ENCODE data around the gene DOK3. TPM values are rescaled to one million over a fixed set of nuclear protein-coding genes. Genes with fewer than 3 reads are reported as not detected.

The DOK3 gene
- polyA plus RNA-seq, 1 donor from 2014 or later: 5.5 TPM

DNA sequence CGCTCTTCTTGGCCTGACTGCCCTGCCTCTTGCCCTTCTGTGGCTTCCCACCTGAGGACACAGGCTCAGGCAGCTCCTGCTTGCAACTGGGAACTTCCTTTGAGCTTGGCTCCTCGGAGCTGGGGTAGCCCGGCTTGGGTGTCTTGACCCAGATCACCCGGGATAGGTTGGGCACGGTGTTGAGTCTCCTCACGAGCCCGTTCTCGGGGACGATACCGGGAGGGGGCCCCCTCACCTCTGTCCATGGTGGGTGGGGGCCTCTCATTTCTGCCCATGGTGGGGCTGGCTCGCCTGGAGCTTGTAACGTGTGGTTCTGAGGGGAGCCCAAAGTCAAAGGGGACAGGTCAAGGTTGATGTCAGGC, 14.9 kb upstream of the DOK3 start:
- Histone ChIP-seq H4K20me1 (ENCODE audit: insufficient read depth) (no peaks in the 10 kb centered on the region), H3F3A (ENCODE audit: insufficient read depth, low read length, poor library complexity, severe bottlenecking) (no peaks in the 10 kb centered on the region), H3K9ac (ENCODE audit: low read length) (no peak overlapping the region), H3K9me3 (ENCODE audit: low read length) (no peaks in the 10 kb centered on the region), H3K4me2 (ENCODE audit: low read length) (no peak overlapping the region), H3K27ac (ENCODE audit: low read length) (no peak overlapping the region), H3K4me3 (ENCODE audit: low read length) (no peak overlapping the region), H3K36me3 (ENCODE audit: insufficient read depth, low read length) (no peaks in the 10 kb centered on the region), H3K79me2 (replicated peaks; ENCODE audit: insufficient read depth, low read length) (no peaks in the 10 kb centered on the region), H3K27me3 (ENCODE audit: insufficient read depth, low read depth, low read length) (no peaks in the 10 kb centered on the region), H3K9me2 (ENCODE audit: insufficient read depth, low read length) (no peaks in the 10 kb centered on the region), H2AFZ (ENCODE audit: low read depth, low read length) (no peak overlapping the region)
- TF ChIP-seq MXI1 (conservative IDR thresholded peaks at IDR 0.05; ENCODE audit: poor library complexity, severe bottlenecking) (no peak), SMC3 (conservative IDR thresholded peaks at IDR 0.05; ENCODE audit: poor library complexity) (no peak), POLR2AphosphoS5 (IDR thresholded peaks at IDR 0.05) (no peak)

GRCh38 chr5:177523711-177524538, 14.3 kb upstream of the DOK3 start:
- no peak overlapping the region for H3K27ac ChIP-seq (ENCODE audit: low read length)
- TF ChIP-seq TAF1 (IDR thresholded peaks at IDR 0.05; ENCODE audit: low read depth) (no peak), EZH2 (IDR thresholded peaks at IDR 0.05; ENCODE audit: borderline replicate concordance, insufficient read depth, low read length, poor library complexity, severe bottlenecking) (no peak), MXI1 (conservative IDR thresholded peaks at IDR 0.05; ENCODE audit: poor library complexity, severe bottlenecking) (no peak), POLR2AphosphoS5 (IDR thresholded peaks at IDR 0.05) (no peak), CTCF (IDR thresholded peaks at IDR 0.05; ENCODE audit: poor library complexity, severe bottlenecking) (no peak), RAD21 (conservative IDR thresholded peaks at IDR 0.05) (no peak), EP300 (conservative IDR thresholded peaks at IDR 0.05; ENCODE audit: poor library complexity, severe bottlenecking) (no peak), SMC3 (conservative IDR thresholded peaks at IDR 0.05; ENCODE audit: poor library complexity) (no peak)
- TF ChIP-seq, protein P1, sequence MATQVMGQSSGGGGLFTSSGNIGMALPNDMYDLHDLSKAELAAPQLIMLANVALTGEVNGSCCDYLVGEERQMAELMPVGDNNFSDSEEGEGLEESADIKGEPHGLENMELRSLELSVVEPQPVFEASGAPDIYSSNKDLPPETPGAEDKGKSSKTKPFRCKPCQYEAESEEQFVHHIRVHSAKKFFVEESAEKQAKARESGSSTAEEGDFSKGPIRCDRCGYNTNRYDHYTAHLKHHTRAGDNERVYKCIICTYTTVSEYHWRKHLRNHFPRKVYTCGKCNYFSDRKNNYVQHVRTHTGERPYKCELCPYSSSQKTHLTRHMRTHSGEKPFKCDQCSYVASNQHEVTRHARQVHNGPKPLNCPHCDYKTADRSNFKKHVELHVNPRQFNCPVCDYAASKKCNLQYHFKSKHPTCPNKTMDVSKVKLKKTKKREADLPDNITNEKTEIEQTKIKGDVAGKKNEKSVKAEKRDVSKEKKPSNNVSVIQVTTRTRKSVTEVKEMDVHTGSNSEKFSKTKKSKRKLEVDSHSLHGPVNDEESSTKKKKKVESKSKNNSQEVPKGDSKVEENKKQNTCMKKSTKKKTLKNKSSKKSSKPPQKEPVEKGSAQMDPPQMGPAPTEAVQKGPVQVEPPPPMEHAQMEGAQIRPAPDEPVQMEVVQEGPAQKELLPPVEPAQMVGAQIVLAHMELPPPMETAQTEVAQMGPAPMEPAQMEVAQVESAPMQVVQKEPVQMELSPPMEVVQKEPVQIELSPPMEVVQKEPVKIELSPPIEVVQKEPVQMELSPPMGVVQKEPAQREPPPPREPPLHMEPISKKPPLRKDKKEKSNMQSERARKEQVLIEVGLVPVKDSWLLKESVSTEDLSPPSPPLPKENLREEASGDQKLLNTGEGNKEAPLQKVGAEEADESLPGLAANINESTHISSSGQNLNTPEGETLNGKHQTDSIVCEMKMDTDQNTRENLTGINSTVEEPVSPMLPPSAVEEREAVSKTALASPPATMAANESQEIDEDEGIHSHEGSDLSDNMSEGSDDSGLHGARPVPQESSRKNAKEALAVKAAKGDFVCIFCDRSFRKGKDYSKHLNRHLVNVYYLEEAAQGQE (IDR thresholded peaks at IDR 0.05; ENCODE audit: borderline replicate concordance): no peak
- no peaks in the 10 kb centered on the region for H3K79me2 ChIP-seq (replicated peaks; ENCODE audit: insufficient read depth, low read length)
- no peaks in the 10 kb centered on the region for H3K36me3 ChIP-seq (ENCODE audit: insufficient read depth, low read length)
- no peaks in the 10 kb centered on the region for H3F3A ChIP-seq (ENCODE audit: insufficient read depth, low read length, poor library complexity, severe bottlenecking)
- H4K20me1 ChIP-seq (ENCODE audit: insufficient read depth): no peaks in the 10 kb centered on the region
- H3K9ac ChIP-seq (ENCODE audit: low read length): no peak overlapping the region
- H3K9me3 ChIP-seq (ENCODE audit: low read length): no peaks in the 10 kb centered on the region
- no peak overlapping the region for H3K4me2 ChIP-seq (ENCODE audit: low read length)
- H3K27me3 ChIP-seq (ENCODE audit: insufficient read depth, low read depth, low read length): no peaks in the 10 kb centered on the region
- H3K4me3 ChIP-seq (ENCODE audit: low read length): no peak overlapping the region
- no peak overlapping the region for H2AFZ ChIP-seq (ENCODE audit: low read depth, low read length)
- H3K9me2 ChIP-seq (ENCODE audit: insufficient read depth, low read length): no peaks in the 10 kb centered on the region

Data from neural cell (in vitro differentiated cells).